GM12878 (cell line): Measurements from ENCODE around the gene MAP4K2. TPM values are rescaled to one million over a fixed set of nuclear protein-coding genes. Genes with fewer than 3 reads are reported as not detected.
A peak's percentile ranks its signal among the peaks of the same experiment; 100 is the strongest.

Experiments used
- ATAC-seq: fragments of 200-7000 bp; cut with Tn5 transposase; 3 replicates; pipeline ENCODE4 v1.9.1; 2020; ENCODE audit warnings: mild to moderate bottlenecking, moderate library complexity
- BruUV-seq: library from RNA; stranded (reverse); fragments of 400-500 nt; replicated peaks from 2 replicates; lab custom pipeline; 2021; lab: Mats Ljungman, UMichigan
- CTCF ChIA-PET: fragments of 300-600 bp; sonication (Branson Sonifier 250); formaldehyde crosslinking; extraction: SDS; loops from one replicate; lab custom pipeline; 2021; ENCODE audit warnings: inconsistent platforms; lab: Yijun Ruan, JAX
- POLR2A ChIA-PET: fragments of 350-600 bp; formaldehyde crosslinking; extraction: SDS; loops from one replicate; lab custom pipeline; 2021; ENCODE audit warnings: inconsistent platforms; lab: Charles Lee
- RAD21 ChIA-PET: fragments of 300-600 bp; sonication (Branson Sonifier 250); formaldehyde crosslinking; loops from one replicate; lab custom pipeline; 2023; ENCODE audit warnings: antibody characterized with exemption; ENCODE audit not compliant: unreplicated experiment; lab: Charles Lee
- SMC1A ChIA-PET: fragments of 300-600 bp; sonication (Branson Sonifier 250); formaldehyde crosslinking; loops from one replicate; lab custom pipeline; 2023; ENCODE audit not compliant: unreplicated experiment, uncharacterized antibody; lab: Charles Lee
- DNase-seq: peaks from one replicate; pipeline ENCODE4 v3.0.0-alpha.2; 2011; ENCODE audit warnings: low read depth, low spot score
- FAIRE-seq: peaks from 3 replicates; lab custom pipeline; 2011; peaks lifted over from hg19 to GRCh38; lab: Jason Lieb, UNC
- H2AFZ ChIP-seq: 2 replicates; pipeline ENCODE4 v1.6.0; 2011; ENCODE audit warnings: low read depth, low read length, control low read depth; ENCODE audit not compliant: control insufficient read depth
- H3K27ac ChIP-seq: 2 replicates; pipeline ENCODE4 v1.5.1; 2011; ENCODE audit warnings: control low read depth; ENCODE audit not compliant: control insufficient read depth, insufficient read depth
- H3K27me3 ChIP-seq, 2 experiments: replicated peaks in 1 of 2; 2 replicates each; pipeline versions ENCODE4 v1.6.0 to v1.6.1; 2011; ENCODE audit warnings: low read length in 1 of 2; ENCODE audit not compliant: control insufficient read depth in 2 of 2, insufficient read depth in 2 of 2
- H3K36me3 ChIP-seq, 2 experiments: 2 replicates each; pipeline ENCODE4 v1.5.1; 2011; ENCODE audit warnings: low read length in 1 of 2; ENCODE audit not compliant: control insufficient read depth in 2 of 2, insufficient read depth in 2 of 2
- H3K4me1 ChIP-seq: 2 replicates; pipeline ENCODE4 v1.6.1; 2011; ENCODE audit warnings: mild to moderate bottlenecking, low read length, moderate library complexity, mixed read lengths; ENCODE audit not compliant: control insufficient read depth, insufficient read depth
- H3K4me2 ChIP-seq: 2 replicates; pipeline ENCODE4 v1.6.0; 2011; ENCODE audit warnings: control low read depth; ENCODE audit not compliant: control insufficient read depth, insufficient read depth
- H3K4me3 ChIP-seq: fragments of 200-600 bp; sonication (generic); 2 replicates; pipeline ENCODE4 v1.5.1; 2016
- H3K79me2 ChIP-seq: 2 replicates; pipeline ENCODE4 v1.6.0; 2011; ENCODE audit warnings: low read length; ENCODE audit not compliant: control insufficient read depth, insufficient read depth
- H3K9ac ChIP-seq: 2 replicates; pipeline ENCODE4 v1.8.0; 2011; ENCODE audit warnings: low read length, control low read depth, mixed read lengths; ENCODE audit not compliant: control insufficient read depth, insufficient read depth
- H3K9me3 ChIP-seq: replicated peaks from 3 replicates; pipeline ENCODE4 v1.5.1; 2011; ENCODE audit warnings: mild to moderate bottlenecking, low read length; ENCODE audit not compliant: control insufficient read depth, insufficient read depth
- H4K20me1 ChIP-seq: 2 replicates; pipeline ENCODE4 v1.6.0; 2011; ENCODE audit not compliant: control insufficient read depth, insufficient read depth
- SREBF1 ChIP-seq: IDR thresholded peaks from 2 replicates; pipeline ENCODE4 v1.6.1; 2012; ENCODE audit warnings: mild to moderate bottlenecking, low read length
- WGBS: methylation state at CpG from one replicate; pipeline ENCODE4 v1.1.6; 2016; ENCODE audit warnings: low lambda C conversion rate; ENCODE audit not compliant: insufficient replicate concordance, insufficient coverage; ENCODE audit errors: missing lambda C conversion rate; 5-methylcytosine and 5-hydroxymethylcytosine counted together
- in situ Hi-C: fragments of 300-500 bp; cut with MboI; formaldehyde crosslinking; loops from 9 replicates; pipeline ENCODE4 v1.14.3; 2018; ENCODE audit warnings: mixed read lengths
- intact Hi-C: fragments of 100-400 bp; cut with micrococcal nuclease; formaldehyde crosslinking; loops from one replicate; pipeline ENCODE4 v1.14.2; 2022; ENCODE audit not compliant: unreplicated experiment
- polyA plus RNA-seq, 11 experiments: library from polyadenylated mRNA; depleted of rRNA in 4 of 11; unstranded in 6 of 11; stranded (reverse) in 5 of 11; fragments of >200 nt; fragmentation: Nextera tagmentation in 4 of 11; fragmentation: Illumina TruSeq in 1 of 11; extraction: Ambion mirVana in 4 of 11; extraction: Trizol in 1 of 11; gene quantifications; 1 replicate in 1 of 11; 2 replicates in 10 of 11; pipeline versions ENCODE4 v1.2.1 to v1.2.3, GENCODE V29; 2011 to 2016; ENCODE audit warnings: inconsistent platforms in 2 of 11, missing spikeins in 2 of 11, low read depth in 1 of 11
- total RNA-seq, 4 experiments: library from RNA; depleted of rRNA in 3 of 4; stranded (reverse); fragments of >200 nt in 3 of 4; fragmentation: Illumina TruSeq in 1 of 4; extraction: Trizol in 1 of 4; gene quantifications; 2 replicates each; pipeline versions ENCODE4 v1.2.1 to v1.2.3, GENCODE V29; 2013 to 2021
- TF ChIP-seq, protein P1 (sequence below), 3 experiments: IDR thresholded peaks in 2 of 3; conservative IDR thresholded peaks in 1 of 3; 2 replicates each; pipeline ENCODE4 v1.5.1; 2011; ENCODE audit warnings: low read depth in 3 of 3, low read length in 3 of 3, mild to moderate bottlenecking in 3 of 3, control low read depth in 2 of 3, moderate library complexity in 2 of 3, inconsistent platforms in 1 of 3, mixed read lengths in 1 of 3; ENCODE audit not compliant: control insufficient read depth in 2 of 3, insufficient read depth in 1 of 3; ENCODE audit errors: extremely low read depth in 1 of 3

Gene MAP4K2
- total and polyA plus RNA-seq, 10 of the 15 experiments (the other 5 are each of a cell fraction or from before 2014, with no cell fraction given) = 0.98 to 78.1 (median 48.9) TPM

DNA sequence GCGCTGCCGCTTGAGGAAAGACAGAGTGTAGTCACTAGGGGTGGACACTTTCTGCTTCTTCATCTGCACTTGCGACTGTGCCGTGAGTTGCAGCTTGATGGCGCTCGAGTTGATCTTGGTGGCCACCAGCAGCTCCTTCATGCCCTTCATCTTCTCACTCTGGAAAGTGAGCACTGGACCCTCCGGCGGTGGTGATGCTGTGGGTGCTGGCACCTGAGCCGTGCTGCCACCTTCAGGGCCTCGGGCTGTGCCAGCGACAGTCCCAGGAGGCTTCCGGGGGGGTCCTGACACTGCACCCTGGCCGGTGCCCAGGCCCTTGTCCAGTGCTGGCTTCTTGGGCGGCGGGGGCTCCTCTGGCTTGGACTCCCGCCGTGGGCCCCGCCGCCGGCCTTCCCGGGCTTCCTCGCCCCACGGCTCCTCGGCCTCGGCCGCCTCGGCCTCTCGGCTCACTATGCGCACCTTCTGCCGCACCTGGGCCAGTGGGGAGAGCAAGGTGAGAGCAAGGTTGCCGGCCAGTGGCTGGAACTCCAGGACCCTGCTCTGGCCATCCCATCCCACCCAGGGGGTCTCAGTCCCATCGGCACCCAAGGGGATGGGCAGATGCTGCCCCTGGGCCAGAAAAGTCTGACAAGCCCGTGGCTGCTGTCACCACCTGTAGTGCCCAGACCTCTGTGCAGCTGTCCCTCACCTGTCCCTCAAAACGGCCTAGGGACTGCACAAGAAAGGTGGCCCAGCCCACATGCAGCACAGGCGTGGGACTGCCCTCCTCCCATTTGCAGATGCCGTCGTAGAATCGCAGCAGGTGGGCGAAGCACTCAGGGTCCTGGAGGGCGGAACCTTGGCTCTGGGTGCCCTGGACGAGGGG, 1.6 kb upstream of the MAP4K2 start:
- no peak for ATAC-seq
- Histone ChIP-seq H3K79me2 (peaks cover 30% of the 10 kb centered on the region), H3K36me3 (peaks cover 0 to 5% of the 10 kb centered on the region in 2 experiments; a peak in 3 of 4 replicates), H4K20me1 (no peaks in the 10 kb centered on the region), H3K4me1 (peaks cover 38% of the 10 kb centered on the region), H3K4me2 (peak overlapping the region; percentile 97), H3K9me3 (no peaks in the 10 kb centered on the region)
- FAIRE-seq = no peak
- RAD21 ChIA-PET = interaction anchor here (2.8 kb wide), 1 partner anchor 26 kb away, joined by 12 read pairs; the partner anchor contains the start of gene SF1
- TF ChIP-seq, protein P1, sequence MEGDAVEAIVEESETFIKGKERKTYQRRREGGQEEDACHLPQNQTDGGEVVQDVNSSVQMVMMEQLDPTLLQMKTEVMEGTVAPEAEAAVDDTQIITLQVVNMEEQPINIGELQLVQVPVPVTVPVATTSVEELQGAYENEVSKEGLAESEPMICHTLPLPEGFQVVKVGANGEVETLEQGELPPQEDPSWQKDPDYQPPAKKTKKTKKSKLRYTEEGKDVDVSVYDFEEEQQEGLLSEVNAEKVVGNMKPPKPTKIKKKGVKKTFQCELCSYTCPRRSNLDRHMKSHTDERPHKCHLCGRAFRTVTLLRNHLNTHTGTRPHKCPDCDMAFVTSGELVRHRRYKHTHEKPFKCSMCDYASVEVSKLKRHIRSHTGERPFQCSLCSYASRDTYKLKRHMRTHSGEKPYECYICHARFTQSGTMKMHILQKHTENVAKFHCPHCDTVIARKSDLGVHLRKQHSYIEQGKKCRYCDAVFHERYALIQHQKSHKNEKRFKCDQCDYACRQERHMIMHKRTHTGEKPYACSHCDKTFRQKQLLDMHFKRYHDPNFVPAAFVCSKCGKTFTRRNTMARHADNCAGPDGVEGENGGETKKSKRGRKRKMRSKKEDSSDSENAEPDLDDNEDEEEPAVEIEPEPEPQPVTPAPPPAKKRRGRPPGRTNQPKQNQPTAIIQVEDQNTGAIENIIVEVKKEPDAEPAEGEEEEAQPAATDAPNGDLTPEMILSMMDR (IDR thresholded peaks at IDR 0.05 in 2 of 3, conservative IDR thresholded peaks at IDR 0.05 in 1 of 3; ENCODE audit: control insufficient read depth in 2 of 3, extremely low read depth in 1 of 3, insufficient read depth in 1 of 3, low read depth in 3 of 3, low read length in 3 of 3) = peak in 1 of 3 experiments; percentile 18; a peak in 1 of 6 replicates
- TF ChIP-seq SREBF1 = no peak
- TF ChIP-seq, all 136 proteins: peak for 1
- no TSS peak for BruUV-seq
- Histone ChIP-seq H3K27me3 (no peaks in the 10 kb centered on the region), H2AFZ (no peak overlapping the region), H3K27ac (no peak overlapping the region), H3K9ac (peak overlapping the region; percentile 67; the same call in 1 of the 2 replicates), H3K4me3 (peak overlapping the region; percentile 81; the same call in 1 of the 2 replicates)
- ChIA-PET SMC1A (interaction anchor here (1.0 to 1.5 kb wide), 2 partner anchors 44 to 317 kb away, joined by 4 read pairs; partner anchors contain the start of genes FAU and MRPL49), POLR2A (interaction anchor here (0.7 to 5.4 kb wide), 2 partner anchors 25 to 32 kb away, joined by 3 to 33 read pairs; partner anchors contain the start of gene SF1), CTCF (interaction anchor here (0.5 to 5.8 kb wide), 5 partner anchors 10 to 65 kb away, joined by 3 to 41 read pairs (median 4); no protein-coding TSS in a partner anchor)
- in situ Hi-C loops = no loop called here
- WGBS = 90% methylated on average over 41 of the region's 41 CpGs
- intact Hi-C loops = no loop called here
- DNase-seq = no peak
